Measurements from ENCODE around the gene SBF2.

The SBF2 gene

GRCh38 chr11:9834291-9834690, 459.7 kb downstream of the SBF2 start:
- DNase-seq = no peak

- DNase-seq = no peak
Measured at GRCh38 chr11:9831122-9831521, 462.9 kb downstream of the SBF2 start.

- DNase-seq = no peak
Measured at GRCh38 chr11:9827708-9828107, 466.3 kb downstream of the SBF2 start.

GRCh38 chr11:9826390-9826789, 467.6 kb downstream of the SBF2 start:
- no peak for DNase-seq

- DNase-seq = no peak
Measured at GRCh38 chr11:9825895-9826294, 468.1 kb downstream of the SBF2 start.

- no peak for DNase-seq
Measured at GRCh38 chr11:9825315-9825714, 468.7 kb downstream of the SBF2 start.

GRCh38 chr11:9823887-9824385, 470.1 kb downstream of the SBF2 start:
- DNase-seq = no peak

GRCh38 chr11:9823439-9823838, 470.6 kb downstream of the SBF2 start:
- DNase-seq = no peak

GRCh38 chr11:9821008-9821752, 472.8 kb downstream of the SBF2 start:
- no peak for DNase-seq

- DNase-seq = no peak
Measured at GRCh38 chr11:9820260-9820659, 473.8 kb downstream of the SBF2 start.

- no peak for DNase-seq
Measured at GRCh38 chr11:9817191-9817590, 476.8 kb downstream of the SBF2 start.

- no peak for DNase-seq
Measured at GRCh38 chr11:9815486-9816136, 478.4 kb downstream of the SBF2 start.

- DNase-seq = no peak
Measured at GRCh38 chr11:9814108-9814507, 479.9 kb downstream of the SBF2 start.

- DNase-seq = no peak
Measured at GRCh38 chr11:9808943-9809342, 485.1 kb downstream of the SBF2 start.

GRCh38 chr11:9806946-9807687, 486.9 kb downstream of the SBF2 start:
- DNase-seq = no peak

- DNase-seq = no peak
Measured at GRCh38 chr11:9804419-9804902, 489.6 kb downstream of the SBF2 start.

- no peak for DNase-seq
Measured at GRCh38 chr11:9803685-9804418, 490.2 kb downstream of the SBF2 start.

- DNase-seq = no peak
Measured at GRCh38 chr11:9802291-9802861, 491.6 kb downstream of the SBF2 start.

GRCh38 chr11:9799886-9800285, 494.1 kb downstream of the SBF2 start:
- DNase-seq = no peak

- no peak for DNase-seq
Measured at GRCh38 chr11:9797300-9797699, 496.7 kb downstream of the SBF2 start.

GRCh38 chr11:9796854-9797253, 497.2 kb downstream of the SBF2 start:
- no peak for DNase-seq

- no peak for DNase-seq
Measured at GRCh38 chr11:9796266-9796665, 497.8 kb downstream of the SBF2 start.

GRCh38 chr11:9790703-9791102, 503.3 kb downstream of the SBF2 start:
- no peak for DNase-seq

Measured in NK-92 treated with Interleukin-12 subunit alpha and Interleukin-12 subunit beta, amount 100 ng/mL, for 24 hours (cell line).